ENCODE results near the gene MIF4GD. TPM values are rescaled to one million over a fixed set of nuclear protein-coding genes. Genes with fewer than 3 reads are reported as not detected.

The MIF4GD gene
- total and polyA plus RNA-seq, 10 of the 15 experiments (the other 5 are each of a cell fraction or from before 2014, with no cell fraction given) = 22.8 to 96.2 (median 60.1) TPM

- no peak for TF ChIP-seq ZZZ3 (IDR thresholded peaks at IDR 0.05; ENCODE audit: control insufficient read depth, insufficient read length, low read depth)
- TF ChIP-seq, protein P1, sequence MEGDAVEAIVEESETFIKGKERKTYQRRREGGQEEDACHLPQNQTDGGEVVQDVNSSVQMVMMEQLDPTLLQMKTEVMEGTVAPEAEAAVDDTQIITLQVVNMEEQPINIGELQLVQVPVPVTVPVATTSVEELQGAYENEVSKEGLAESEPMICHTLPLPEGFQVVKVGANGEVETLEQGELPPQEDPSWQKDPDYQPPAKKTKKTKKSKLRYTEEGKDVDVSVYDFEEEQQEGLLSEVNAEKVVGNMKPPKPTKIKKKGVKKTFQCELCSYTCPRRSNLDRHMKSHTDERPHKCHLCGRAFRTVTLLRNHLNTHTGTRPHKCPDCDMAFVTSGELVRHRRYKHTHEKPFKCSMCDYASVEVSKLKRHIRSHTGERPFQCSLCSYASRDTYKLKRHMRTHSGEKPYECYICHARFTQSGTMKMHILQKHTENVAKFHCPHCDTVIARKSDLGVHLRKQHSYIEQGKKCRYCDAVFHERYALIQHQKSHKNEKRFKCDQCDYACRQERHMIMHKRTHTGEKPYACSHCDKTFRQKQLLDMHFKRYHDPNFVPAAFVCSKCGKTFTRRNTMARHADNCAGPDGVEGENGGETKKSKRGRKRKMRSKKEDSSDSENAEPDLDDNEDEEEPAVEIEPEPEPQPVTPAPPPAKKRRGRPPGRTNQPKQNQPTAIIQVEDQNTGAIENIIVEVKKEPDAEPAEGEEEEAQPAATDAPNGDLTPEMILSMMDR (IDR thresholded peaks at IDR 0.05 in 2 of 3, conservative IDR thresholded peaks at IDR 0.05 in 1 of 3; ENCODE audit: control insufficient read depth in 2 of 3, extremely low read depth in 1 of 3, insufficient read depth in 1 of 3, low read depth in 3 of 3, low read length in 3 of 3) = no peak; a peak in 1 of 6 replicates
- TF ChIP-seq RFX5 (IDR thresholded peaks at IDR 0.05; ENCODE audit: low read depth, low read length) = no peak
- TF ChIP-seq SKIL (IDR thresholded peaks at IDR 0.05; ENCODE audit: low read depth, poor library complexity, severe bottlenecking) = peak; percentile 87
- TF ChIP-seq CHD4 (IDR thresholded peaks at IDR 0.05) = no peak
- peak; percentile 97 for TF ChIP-seq RELB (IDR thresholded peaks at IDR 0.05; ENCODE audit: low read depth)
- no peak for TF ChIP-seq NFYB (IDR thresholded peaks at IDR 0.05; ENCODE audit: insufficient read depth, low read depth, low read length)
- peak; percentile 31 for TF ChIP-seq MEF2B (IDR thresholded peaks at IDR 0.05; ENCODE audit: partially characterized antibody, poor library complexity, severe bottlenecking)
- 0 out of 4 replicates have a peak, but pooled peaks of 1 of the 2 experiments have one; percentile 12 for TF ChIP-seq EP300 (IDR thresholded peaks at IDR 0.05; ENCODE audit: borderline replicate concordance in 1 of 2, control insufficient read depth in 1 of 2, low read depth in 2 of 2, low read length in 2 of 2)
- peak; percentile 88; the same call in 1 of the 2 replicates for TF ChIP-seq MAX (IDR thresholded peaks at IDR 0.05; ENCODE audit: low read depth, low read length)
- TF ChIP-seq FOXK2 (IDR thresholded peaks at IDR 0.05) = peak; percentile 59; the same call in 1 of the 2 replicates
- peak; percentile 66 for TF ChIP-seq GATAD2B (conservative IDR thresholded peaks at IDR 0.05; ENCODE audit: low read depth)
- peak; percentile 53; the same call in 1 of the 2 replicates for TF ChIP-seq SMARCA5 (IDR thresholded peaks at IDR 0.05)
- no peak for TF ChIP-seq SPI1 (IDR thresholded peaks at IDR 0.05; ENCODE audit: borderline replicate concordance, insufficient read depth, low read depth, low read length)
- TF ChIP-seq SMC3 (IDR thresholded peaks at IDR 0.05; ENCODE audit: borderline replicate concordance, low read length) = no peak
- TF ChIP-seq, protein P2, sequence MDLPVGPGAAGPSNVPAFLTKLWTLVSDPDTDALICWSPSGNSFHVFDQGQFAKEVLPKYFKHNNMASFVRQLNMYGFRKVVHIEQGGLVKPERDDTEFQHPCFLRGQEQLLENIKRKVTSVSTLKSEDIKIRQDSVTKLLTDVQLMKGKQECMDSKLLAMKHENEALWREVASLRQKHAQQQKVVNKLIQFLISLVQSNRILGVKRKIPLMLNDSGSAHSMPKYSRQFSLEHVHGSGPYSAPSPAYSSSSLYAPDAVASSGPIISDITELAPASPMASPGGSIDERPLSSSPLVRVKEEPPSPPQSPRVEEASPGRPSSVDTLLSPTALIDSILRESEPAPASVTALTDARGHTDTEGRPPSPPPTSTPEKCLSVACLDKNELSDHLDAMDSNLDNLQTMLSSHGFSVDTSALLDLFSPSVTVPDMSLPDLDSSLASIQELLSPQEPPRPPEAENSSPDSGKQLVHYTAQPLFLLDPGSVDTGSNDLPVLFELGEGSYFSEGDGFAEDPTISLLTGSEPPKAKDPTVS (IDR thresholded peaks at IDR 0.05; ENCODE audit: low read depth, low read length) = 0 out of 2 replicates have a peak, but pooled peaks have one; percentile 28
- TF ChIP-seq HDAC2 (IDR thresholded peaks at IDR 0.05) = no peak
- TF ChIP-seq CREB1 (IDR thresholded peaks at IDR 0.05; ENCODE audit: low read depth) = peak; percentile 83
- no peak for TF ChIP-seq IRF4 (IDR thresholded peaks at IDR 0.05; ENCODE audit: low read depth, low read length)
- 0 out of 2 replicates have a peak, but pooled peaks have one; percentile 8 for TF ChIP-seq DPF2 (IDR thresholded peaks at IDR 0.05)
- TF ChIP-seq SRF (IDR thresholded peaks at IDR 0.05; ENCODE audit: low read depth in 2 of 2, low read length in 2 of 2) = peak in 1 of 2 experiments; percentile 18; a peak in 1 of 4 replicates
- TF ChIP-seq STAT3 (IDR thresholded peaks at IDR 0.05; ENCODE audit: low read depth, low read length) = no peak
Measured at GRCh38 chr17:75261336-75262111, 9.5 kb downstream of the MIF4GD start, which contains the start of the genes GGA3 and MRPS7 (continued).
